ENCODE measurements around the gene APBB2. TPM values are rescaled to one million over a fixed set of nuclear protein-coding genes. Genes with fewer than 3 reads are reported as not detected.

Gene APBB2
- total and polyA plus RNA-seq, 8 donors: 4.7 to 55.4 (median 23.1) TPM

DNA sequence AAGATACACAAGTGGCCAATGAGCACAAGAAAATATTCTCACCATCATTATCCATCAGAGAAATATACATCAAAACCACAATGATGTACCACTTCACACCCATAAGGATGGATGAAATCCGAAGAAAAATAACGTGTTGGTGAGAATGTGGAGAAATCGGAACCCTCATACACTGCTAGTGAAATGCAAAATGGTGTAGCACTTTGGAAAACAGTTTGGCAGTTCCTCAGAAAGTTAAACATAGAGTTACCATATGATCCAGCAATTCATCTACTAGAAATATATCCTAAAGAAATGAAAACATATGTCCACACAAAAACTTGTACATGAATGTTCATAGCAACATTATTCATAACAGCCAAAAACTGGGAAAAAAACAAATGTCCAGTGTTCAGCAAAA lies 18.5 kb upstream of the APBB2 start:
- H3K4me3 ChIP-seq: no peak overlapping the region
- intact Hi-C loops (cut with DNase I; ENCODE audit: low total_unique reads): no loop called here
- H3K9me3 ChIP-seq: peaks cover 0 to 2% (median 0%) of the 10 kb centered on the region in 4 donors
- WGBS, 5 donors: 81 to 90% (median 84%) methylated on average over 3 of the region's 3 CpGs
- no peak for DNase-seq
- H3K36me3 ChIP-seq: no peaks in the 10 kb centered on the region
- no peaks in the 10 kb centered on the region for H3K4me1 ChIP-seq
- H3K27me3 ChIP-seq: no peaks in the 10 kb centered on the region
- H3K27ac ChIP-seq: no peak overlapping the region
- TF ChIP-seq POLR2AphosphoS5 (IDR thresholded peaks at IDR 0.05) (no peak), POLR2A (IDR thresholded peaks at IDR 0.05) (no peak), EP300 (IDR thresholded peaks at IDR 0.05) (no peak)
- TF ChIP-seq, protein P1, sequence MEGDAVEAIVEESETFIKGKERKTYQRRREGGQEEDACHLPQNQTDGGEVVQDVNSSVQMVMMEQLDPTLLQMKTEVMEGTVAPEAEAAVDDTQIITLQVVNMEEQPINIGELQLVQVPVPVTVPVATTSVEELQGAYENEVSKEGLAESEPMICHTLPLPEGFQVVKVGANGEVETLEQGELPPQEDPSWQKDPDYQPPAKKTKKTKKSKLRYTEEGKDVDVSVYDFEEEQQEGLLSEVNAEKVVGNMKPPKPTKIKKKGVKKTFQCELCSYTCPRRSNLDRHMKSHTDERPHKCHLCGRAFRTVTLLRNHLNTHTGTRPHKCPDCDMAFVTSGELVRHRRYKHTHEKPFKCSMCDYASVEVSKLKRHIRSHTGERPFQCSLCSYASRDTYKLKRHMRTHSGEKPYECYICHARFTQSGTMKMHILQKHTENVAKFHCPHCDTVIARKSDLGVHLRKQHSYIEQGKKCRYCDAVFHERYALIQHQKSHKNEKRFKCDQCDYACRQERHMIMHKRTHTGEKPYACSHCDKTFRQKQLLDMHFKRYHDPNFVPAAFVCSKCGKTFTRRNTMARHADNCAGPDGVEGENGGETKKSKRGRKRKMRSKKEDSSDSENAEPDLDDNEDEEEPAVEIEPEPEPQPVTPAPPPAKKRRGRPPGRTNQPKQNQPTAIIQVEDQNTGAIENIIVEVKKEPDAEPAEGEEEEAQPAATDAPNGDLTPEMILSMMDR (IDR thresholded peaks at IDR 0.05): no peak

DNA sequence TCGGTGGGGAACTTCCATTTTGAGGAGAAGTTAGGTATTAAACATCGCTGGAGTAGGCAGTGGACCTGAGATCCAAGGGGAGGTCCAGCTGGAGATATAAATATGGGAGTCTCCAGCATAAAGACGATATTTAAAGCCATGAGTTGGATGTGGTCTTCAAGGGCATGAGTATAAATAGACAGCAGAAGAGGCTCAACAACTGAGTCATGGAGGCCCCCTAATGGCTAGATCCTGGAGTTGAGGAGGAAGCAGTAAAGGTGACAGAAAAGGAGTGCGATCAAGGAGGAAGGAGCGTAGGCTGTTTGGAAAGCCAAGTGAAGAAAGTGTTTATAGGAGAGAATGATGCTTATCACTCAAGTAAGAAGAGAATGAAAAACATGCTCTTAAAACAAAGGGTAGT lies 18.1 kb upstream of the APBB2 start:
- DNase-seq: no peak
- no peak overlapping the region for H3K27ac ChIP-seq
- no peak for TF ChIP-seq POLR2A (IDR thresholded peaks at IDR 0.05)
- TF ChIP-seq, protein P1 (IDR thresholded peaks at IDR 0.05): no peak
- TF ChIP-seq POLR2AphosphoS5 (IDR thresholded peaks at IDR 0.05): no peak
- TF ChIP-seq EP300 (IDR thresholded peaks at IDR 0.05): no peak
- intact Hi-C loops (cut with DNase I; ENCODE audit: low total_unique reads): no loop called here
- 63 to 68% (median 66%) methylated on average over 5 of the region's 5 CpGs for WGBS, 5 donors
- no peaks in the 10 kb centered on the region for H3K36me3 ChIP-seq
- H3K4me3 ChIP-seq: no peak overlapping the region
- H3K4me1 ChIP-seq: no peaks in the 10 kb centered on the region
- H3K9me3 ChIP-seq: no peaks in the 10 kb centered on the region
- H3K27me3 ChIP-seq: no peaks in the 10 kb centered on the region

- 77 to 87% (median 83%) methylated on average over 4 of the region's 4 CpGs for WGBS, 5 donors
- Histone ChIP-seq H3K4me3 (no peak overlapping the region), H3K27ac (no peak overlapping the region), H3K27me3 (peaks cover 0 to 3% (median 0%) of the 10 kb centered on the region in 3 donors), H3K4me1 (no peaks in the 10 kb centered on the region), H3K9me3 (no peaks in the 10 kb centered on the region), H3K36me3 (no peaks in the 10 kb centered on the region)
- no peak for TF ChIP-seq POLR2AphosphoS5 (IDR thresholded peaks at IDR 0.05)
- TF ChIP-seq, protein P1 (IDR thresholded peaks at IDR 0.05): no peak
- no peak for TF ChIP-seq POLR2A (IDR thresholded peaks at IDR 0.05)
- TF ChIP-seq EP300 (IDR thresholded peaks at IDR 0.05): no peak
- no peak for DNase-seq
- intact Hi-C loops (cut with DNase I; ENCODE audit: low total_unique reads): no loop called here
These were observed 13.6 kb upstream of the APBB2 start for GRCh38 chr4:41227902-41228301.

DNA sequence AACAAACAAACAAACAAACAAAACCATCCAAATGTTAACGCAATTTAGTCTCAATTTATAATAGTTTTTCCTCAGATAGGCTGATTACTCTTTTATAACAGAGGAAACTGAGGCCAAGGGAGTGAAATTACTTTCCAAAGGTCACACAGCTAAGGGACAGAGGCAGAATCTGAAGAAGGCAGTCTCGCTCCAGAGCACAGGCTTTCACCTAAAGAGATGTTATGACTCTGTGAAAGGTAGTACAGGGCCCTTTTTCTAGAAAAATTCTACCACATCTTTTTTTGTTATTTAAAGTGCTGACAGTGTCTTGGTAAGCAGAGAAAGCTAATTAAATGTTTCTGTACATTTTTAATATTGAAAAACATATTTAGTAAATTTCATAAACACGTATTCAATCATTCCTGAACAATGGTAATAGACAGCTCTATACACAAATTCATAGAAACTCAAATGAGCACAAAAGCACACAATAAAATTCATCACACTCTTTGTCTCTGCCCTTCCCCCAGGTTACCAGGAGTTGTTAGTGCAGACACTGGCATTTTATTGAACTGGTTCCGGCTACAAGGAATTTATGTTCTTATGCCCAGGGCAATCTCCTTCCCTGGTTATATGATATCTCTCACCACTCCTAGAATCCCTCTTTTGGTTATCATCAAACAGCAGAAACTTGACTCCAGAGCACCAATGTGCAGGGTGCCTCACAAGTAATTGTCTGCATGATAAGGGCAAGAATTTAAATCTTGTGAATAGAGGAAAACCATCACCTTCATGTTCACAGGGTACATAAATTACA lies 7.7 kb upstream of the APBB2 start:
- Histone ChIP-seq H3K4me3 (no peak overlapping the region), H3K36me3 (no peaks in the 10 kb centered on the region), H3K4me1 (peaks cover 0 to 3% (median 0%) of the 10 kb centered on the region in 4 donors), H3K27me3 (peaks cover 0 to 12% (median 0%) of the 10 kb centered on the region in 3 donors), H3K27ac (no peak overlapping the region), H3K9me3 (no peaks in the 10 kb centered on the region)
- DNase-seq: no peak
- intact Hi-C loops (cut with DNase I; ENCODE audit: low total_unique reads): no loop called here
- WGBS, 5 donors: 72 to 90% (median 78%) methylated on average over 4 of the region's 4 CpGs
- TF ChIP-seq POLR2AphosphoS5 (IDR thresholded peaks at IDR 0.05): no peak

GRCh38 chr4:41219421-41219950 lies 5.1 kb upstream of the APBB2 start:
- TF ChIP-seq POLR2AphosphoS5 (IDR thresholded peaks at IDR 0.05) (no peak), EP300 (IDR thresholded peaks at IDR 0.05) (no peak), POLR2A (IDR thresholded peaks at IDR 0.05) (no peak)
- TF ChIP-seq, protein P1 (IDR thresholded peaks at IDR 0.05): no peak
- Histone ChIP-seq H3K27me3 (peaks cover 0 to 12% (median 0%) of the 10 kb centered on the region in 3 donors), H3K4me1 (peaks cover 10 to 28% (median 18%) of the 10 kb centered on the region in 4 donors), H3K36me3 (no peaks in the 10 kb centered on the region), H3K27ac (no peak overlapping the region), H3K4me3 (no peak overlapping the region), H3K9me3 (no peaks in the 10 kb centered on the region)
- WGBS, 5 donors: 80 to 87% (median 85%) methylated on average over 3 of the region's 3 CpGs
- intact Hi-C loops (cut with DNase I; ENCODE audit: low total_unique reads): no loop called here
- no peak for DNase-seq
